PFSK-1 (cell line): Measurements from ENCODE around the gene SDK1.

Source experiments
- FOXP2 ChIP-seq: optimal IDR thresholded peaks from 2 replicates; pipeline ENCODE3; 2011; ENCODE audit warnings: borderline replicate concordance, control low read depth, inconsistent platforms; ENCODE audit not compliant: insufficient read depth; ENCODE audit errors: extremely low read length, extremely low read depth
- POLR2AphosphoS5 ChIP-seq: IDR thresholded peaks from 2 replicates; pipeline ENCODE4 v1.6.1; 2012; ENCODE audit warnings: low read depth, mild to moderate bottlenecking, control low read depth, low read length, moderate library complexity
- REST ChIP-seq, 2 experiments: IDR thresholded peaks; 2 replicates each; pipeline versions ENCODE4 v1.6.1 to v1.8.0; 2011 to 2012; ENCODE audit warnings: low read depth in 2 of 2, low read length in 2 of 2, control low read depth in 1 of 2, inconsistent platforms in 1 of 2, mild to moderate bottlenecking in 1 of 2, moderate library complexity in 1 of 2; ENCODE audit not compliant: insufficient read depth in 1 of 2
- SIN3A ChIP-seq: IDR thresholded peaks from 2 replicates; pipeline ENCODE4 v1.6.1; 2012; ENCODE audit warnings: mild to moderate bottlenecking, low read length, moderate library complexity, borderline replicate concordance; ENCODE audit not compliant: insufficient read depth
- TAF1 ChIP-seq: IDR thresholded peaks from 2 replicates; pipeline ENCODE4 v1.6.1; 2012; ENCODE audit warnings: low read length, control low read depth, borderline replicate concordance; ENCODE audit not compliant: insufficient read depth

Gene SDK1

GRCh38 chr7:4030346-4030950 lies 729.4 kb downstream of the SDK1 start:
- TF ChIP-seq SIN3A (no peak), TAF1 (no peak), REST (IDR thresholded peaks at IDR 0.05; ENCODE audit: insufficient read depth in 1 of 2, low read depth in 2 of 2, low read length in 2 of 2) (no peak), POLR2AphosphoS5 (no peak), FOXP2 (no peak)

- TF ChIP-seq TAF1 (no peak), REST (IDR thresholded peaks at IDR 0.05; ENCODE audit: insufficient read depth in 1 of 2, low read depth in 2 of 2, low read length in 2 of 2) (no peak), POLR2AphosphoS5 (no peak), FOXP2 (no peak), SIN3A (no peak)
These were observed 732.9 kb downstream of the SDK1 start for GRCh38 chr7:4033996-4034395.

GRCh38 chr7:4037308-4037707 lies 736.3 kb downstream of the SDK1 start:
- TF ChIP-seq FOXP2 (no peak), REST (IDR thresholded peaks at IDR 0.05; ENCODE audit: insufficient read depth in 1 of 2, low read depth in 2 of 2, low read length in 2 of 2) (no peak), SIN3A (no peak), TAF1 (no peak), POLR2AphosphoS5 (no peak)

GRCh38 chr7:4037877-4038276 lies 736.8 kb downstream of the SDK1 start:
- no peak for TF ChIP-seq SIN3A

GRCh38 chr7:4040109-4040928 lies 739.3 kb downstream of the SDK1 start:
- TF ChIP-seq POLR2AphosphoS5 (no peak), REST (IDR thresholded peaks at IDR 0.05; ENCODE audit: insufficient read depth in 1 of 2, low read depth in 2 of 2, low read length in 2 of 2) (no peak), TAF1 (no peak), FOXP2 (no peak), SIN3A (no peak)
